Cardiac muscle cell (in vitro differentiated cells and primary cell): ENCODE measurements around the gene ACOX2. TPM values are rescaled to one million over a fixed set of nuclear protein-coding genes. Genes with fewer than 3 reads are reported as not detected.

Experiments
- DNase-seq, 2 donors: peaks; one replicate each; pipeline versions ENCODE4 v3.0.0 to v3.0.0-alpha.2; 2010 to 2017; ENCODE audit warnings: low read depth in 1 of 2, low spot score in 1 of 2
- H3K27ac ChIP-seq: fragments of 200-600 bp; sonication (generic); 2 replicates; pipeline ENCODE4 v1.5.1; 2016
- H3K27me3 ChIP-seq: fragments of 200-600 bp; sonication (generic); 2 replicates; pipeline ENCODE4 v1.6.0; 2016; ENCODE audit warnings: control low read depth
- H3K36me3 ChIP-seq: fragments of 200-600 bp; sonication (generic); 2 replicates; pipeline ENCODE4 v1.5.1; 2016; ENCODE audit warnings: control low read depth
- H3K4me1 ChIP-seq: fragments of 200-600 bp; sonication (generic); 2 replicates; pipeline ENCODE4 v1.8.1; 2017; ENCODE audit warnings: low read depth, mild to moderate bottlenecking, mixed run types
- H3K4me3 ChIP-seq: fragments of 200-600 bp; sonication (generic); 2 replicates; pipeline ENCODE4 v1.5.1; 2016; ENCODE audit warnings: mild to moderate bottlenecking
- H3K9me3 ChIP-seq: fragments of 200-600 bp; sonication (generic); 2 replicates; pipeline ENCODE4 v1.5.1; 2017; ENCODE audit warnings: low read depth, mild to moderate bottlenecking, control low read depth
- polyA plus RNA-seq: library from polyadenylated mRNA; unstranded; fragments of >200 nt; fragmentation: Nextera tagmentation; extraction: Ambion mirVana; gene quantifications from 2 replicates; pipeline ENCODE4 v1.2.1, GENCODE V29; 2016
- total RNA-seq: library from RNA; depleted of rRNA; stranded (reverse); fragments of >200 nt; gene quantifications from 2 replicates; pipeline ENCODE4 v1.2.3, GENCODE V29; 2016
- TF ChIP-seq, protein P1 (sequence below): IDR thresholded peaks from 2 replicates; pipeline ENCODE4 v1.5.1; 2012; ENCODE audit warnings: low read depth, mild to moderate bottlenecking, low read length

Gene ACOX2
- total and polyA plus RNA-seq, 2 experiments from 2014 or later: 18.9 to 42.5 TPM

DNA sequence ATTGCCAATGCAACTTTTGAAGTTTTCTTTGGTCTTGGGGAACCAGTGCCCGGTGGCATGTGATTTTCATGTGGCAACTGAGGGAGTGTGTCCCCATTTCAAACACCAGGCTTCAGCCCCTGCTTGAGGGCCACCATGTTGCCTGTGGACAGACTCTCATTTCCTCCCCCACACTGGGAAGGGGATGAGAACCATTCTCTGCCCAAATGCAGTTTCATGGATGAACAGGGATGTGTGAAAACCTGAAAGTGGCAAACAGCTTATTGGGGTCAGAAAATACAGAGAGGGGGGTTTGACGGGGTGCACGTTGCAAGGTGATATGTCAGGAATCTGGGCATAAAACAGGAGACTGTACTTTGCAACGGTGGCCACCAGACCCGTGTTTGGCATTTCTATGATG, 33.9 kb upstream of the ACOX2 start:
- Histone ChIP-seq H3K9me3 (no peaks in the 10 kb centered on the region), H3K36me3 (no peaks in the 10 kb centered on the region), H3K4me3 (no peak overlapping the region), H3K27ac (no peak overlapping the region), H3K27me3 (no peaks in the 10 kb centered on the region), H3K4me1 (no peaks in the 10 kb centered on the region)
- no peak for DNase-seq
- TF ChIP-seq, protein P1, sequence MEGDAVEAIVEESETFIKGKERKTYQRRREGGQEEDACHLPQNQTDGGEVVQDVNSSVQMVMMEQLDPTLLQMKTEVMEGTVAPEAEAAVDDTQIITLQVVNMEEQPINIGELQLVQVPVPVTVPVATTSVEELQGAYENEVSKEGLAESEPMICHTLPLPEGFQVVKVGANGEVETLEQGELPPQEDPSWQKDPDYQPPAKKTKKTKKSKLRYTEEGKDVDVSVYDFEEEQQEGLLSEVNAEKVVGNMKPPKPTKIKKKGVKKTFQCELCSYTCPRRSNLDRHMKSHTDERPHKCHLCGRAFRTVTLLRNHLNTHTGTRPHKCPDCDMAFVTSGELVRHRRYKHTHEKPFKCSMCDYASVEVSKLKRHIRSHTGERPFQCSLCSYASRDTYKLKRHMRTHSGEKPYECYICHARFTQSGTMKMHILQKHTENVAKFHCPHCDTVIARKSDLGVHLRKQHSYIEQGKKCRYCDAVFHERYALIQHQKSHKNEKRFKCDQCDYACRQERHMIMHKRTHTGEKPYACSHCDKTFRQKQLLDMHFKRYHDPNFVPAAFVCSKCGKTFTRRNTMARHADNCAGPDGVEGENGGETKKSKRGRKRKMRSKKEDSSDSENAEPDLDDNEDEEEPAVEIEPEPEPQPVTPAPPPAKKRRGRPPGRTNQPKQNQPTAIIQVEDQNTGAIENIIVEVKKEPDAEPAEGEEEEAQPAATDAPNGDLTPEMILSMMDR: no peak

GRCh38 chr3:58569287-58570001, 32.5 kb upstream of the ACOX2 start:
- no peak overlapping the region for H3K27ac ChIP-seq
- no peaks in the 10 kb centered on the region for H3K9me3 ChIP-seq
- TF ChIP-seq, protein P1: no peak
- no peaks in the 10 kb centered on the region for H3K4me1 ChIP-seq
- DNase-seq: no peak
- H3K27me3 ChIP-seq: no peaks in the 10 kb centered on the region
- H3K36me3 ChIP-seq: no peaks in the 10 kb centered on the region
- no peak overlapping the region for H3K4me3 ChIP-seq

GRCh38 chr3:58568572-58569286, 31.7 kb upstream of the ACOX2 start:
- TF ChIP-seq, protein P1: peak; percentile 86
- Histone ChIP-seq H3K4me1 (no peaks in the 10 kb centered on the region), H3K27me3 (no peaks in the 10 kb centered on the region), H3K27ac (no peak overlapping the region), H3K4me3 (no peak overlapping the region), H3K9me3 (no peaks in the 10 kb centered on the region), H3K36me3 (no peaks in the 10 kb centered on the region)
- DNase-seq: peak; percentile 73 to 78

GRCh38 chr3:58567251-58567515, 30.2 kb upstream of the ACOX2 start:
- no peaks in the 10 kb centered on the region for H3K9me3 ChIP-seq
- H3K27me3 ChIP-seq: no peaks in the 10 kb centered on the region
- H3K36me3 ChIP-seq: no peaks in the 10 kb centered on the region
- H3K4me1 ChIP-seq: no peaks in the 10 kb centered on the region
- no peak overlapping the region for H3K27ac ChIP-seq
- TF ChIP-seq, protein P1: no peak
- no peak overlapping the region for H3K4me3 ChIP-seq
- no peak for DNase-seq

DNA sequence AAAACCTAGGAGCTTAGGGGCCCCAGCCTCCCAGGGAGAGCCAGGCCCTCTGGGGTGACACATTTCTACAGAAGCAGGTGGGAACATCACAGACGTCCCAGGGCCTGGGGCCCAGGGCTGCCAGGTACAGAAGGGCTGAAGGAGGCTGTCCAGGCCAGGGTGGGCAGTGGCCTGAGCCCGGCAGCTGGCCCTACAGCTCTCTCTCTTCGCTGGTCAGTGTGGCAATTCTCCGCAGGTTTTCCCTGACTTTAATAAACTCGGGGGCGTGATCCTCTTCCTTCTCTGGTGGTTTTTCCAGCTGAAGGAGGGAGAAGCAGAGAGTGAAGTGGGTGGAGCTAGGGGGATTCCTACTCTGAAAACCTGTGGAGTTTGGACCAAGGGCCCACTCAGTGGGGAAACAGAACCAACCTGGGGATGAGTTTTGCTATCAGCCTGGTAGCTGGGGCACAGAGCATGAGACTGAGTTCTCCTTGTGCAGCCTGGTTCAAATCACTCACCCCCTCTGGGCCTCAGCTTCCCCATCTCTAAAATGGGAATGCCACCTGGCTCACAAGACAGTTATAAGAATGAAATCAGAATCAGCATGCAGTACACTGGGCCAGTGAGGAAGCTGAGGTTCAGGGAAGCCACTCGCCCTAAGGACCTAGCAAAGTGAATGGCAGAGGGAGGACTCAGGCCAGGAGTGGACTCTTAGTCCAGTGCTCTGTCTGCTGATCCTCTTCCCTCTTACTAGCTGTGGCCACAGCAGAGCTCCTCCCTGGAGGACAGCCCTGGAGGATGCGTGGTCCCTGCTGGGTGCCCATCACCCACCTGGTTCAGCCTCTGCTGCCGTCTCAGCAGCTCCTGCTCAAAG, 29.6 kb upstream of the ACOX2 start:
- TF ChIP-seq, protein P1: no peak
- Histone ChIP-seq H3K9me3 (no peaks in the 10 kb centered on the region), H3K4me1 (no peaks in the 10 kb centered on the region), H3K27me3 (no peaks in the 10 kb centered on the region), H3K36me3 (no peaks in the 10 kb centered on the region), H3K27ac (no peak overlapping the region), H3K4me3 (no peak overlapping the region)
- no peak for DNase-seq
